ENCODE results near the gene ZNF729. TPM values are rescaled to one million over a fixed set of nuclear protein-coding genes. Genes with fewer than 3 reads are reported as not detected.

ZNF729 gene
- total RNA-seq, 2 donors from 2014 or later: not detected

Other genes starting within 250 kb of the ZNF729 start
- gene ZNF257, start 234.0 kb upstream of the ZNF729 start, total RNA-seq: 10 to 100 TPM in 1 of 2 donors, 1 to 10 TPM in 1; 9.3 to 16.2 TPM
- gene ZNF676, start 89.5 kb upstream of the ZNF729 start, total RNA-seq: not detected
- not detected for gene ZNF98, start 135.9 kb downstream of the ZNF729 start, total RNA-seq